HG02763 (cell line): ENCODE data around the gene SLC25A22.
A peak's percentile ranks its signal among the peaks of the same experiment; 100 is the strongest.

Source experiments
- ATAC-seq: cut with Tn5 transposase; IDR thresholded peaks from one replicate; pipeline ENCODE4 v1.9.1; 2021; ENCODE audit warnings: mild to moderate bottlenecking, moderate library complexity; ENCODE audit not compliant: unreplicated experiment

SLC25A22 gene

GRCh38 chr11:761526-762108, 36.5 kb downstream of the SLC25A22 start:
- ATAC-seq, result no peak

DNA sequence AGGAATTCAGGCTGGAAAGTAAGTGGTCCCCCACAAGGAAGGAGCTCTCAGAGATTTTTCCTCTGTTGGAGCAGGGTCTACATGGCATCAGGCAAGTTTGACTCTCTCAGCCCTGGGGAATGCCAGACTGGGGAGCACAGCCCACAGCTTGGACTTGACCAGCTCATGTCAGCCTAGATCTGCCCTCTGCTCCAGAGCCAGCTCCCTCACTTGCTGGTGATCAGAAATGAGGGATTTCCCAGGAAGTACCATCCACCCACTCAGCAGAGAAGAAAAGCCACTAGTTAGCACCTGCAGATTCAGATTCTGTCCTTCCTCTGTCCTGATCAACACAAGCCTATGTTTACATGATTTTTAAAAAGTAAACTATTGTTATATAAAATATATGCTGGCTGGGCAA, 37.8 kb downstream of the SLC25A22 start:
- no peak for ATAC-seq

- ATAC-seq, result no peak
Measured at GRCh38 chr11:749731-750130, 48.4 kb downstream of the SLC25A22 start.

- ATAC-seq, result no peak
Measured at GRCh38 chr11:748007-748359, 50.1 kb downstream of the SLC25A22 start.

GRCh38 chr11:747158-748006, 50.7 kb downstream of the SLC25A22 start, which contains the start of gene TALDO1:
Gene TALDO1 (plus strand): TSS chr11:747464. CDS start chr11:747482, 18 bp downstream.
- peak; percentile 86 for ATAC-seq

GRCh38 chr11:746289-747157, 51.6 kb downstream of the SLC25A22 start:
- no peak for ATAC-seq

- no peak for ATAC-seq
Measured at GRCh38 chr11:745428-745827, 52.7 kb downstream of the SLC25A22 start.

DNA sequence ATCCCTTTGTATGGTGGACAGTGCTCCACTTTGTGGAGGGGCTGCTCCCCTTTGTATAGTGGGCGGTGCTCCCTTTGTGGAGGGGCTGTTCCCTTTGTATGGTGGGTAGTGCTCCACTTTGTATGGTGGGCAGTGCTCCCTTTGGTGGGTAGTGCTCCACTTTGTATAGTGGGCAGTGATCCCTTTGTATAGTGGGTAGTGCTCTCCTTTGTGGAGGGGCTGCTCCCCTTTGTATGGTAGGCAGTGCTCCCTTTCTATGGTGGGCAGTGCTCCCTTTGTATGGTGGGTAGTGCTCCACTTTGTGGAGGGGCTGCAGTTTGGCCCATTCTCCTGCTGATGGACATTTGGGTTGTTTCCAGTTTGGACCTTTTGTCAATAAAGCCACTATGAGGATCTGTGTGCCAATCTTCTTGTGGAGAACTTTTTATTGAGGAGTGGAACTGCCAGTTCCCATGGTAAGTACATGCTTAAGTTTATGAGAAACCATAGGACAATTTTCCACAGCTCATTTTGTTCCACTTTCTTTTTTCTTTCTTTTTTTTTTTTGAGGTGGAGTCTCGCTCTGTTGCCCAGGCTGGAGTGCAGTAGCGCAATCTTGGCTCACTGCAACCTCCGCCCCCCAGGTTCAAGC, 55.4 kb downstream of the SLC25A22 start:
- no peak for ATAC-seq

DNA sequence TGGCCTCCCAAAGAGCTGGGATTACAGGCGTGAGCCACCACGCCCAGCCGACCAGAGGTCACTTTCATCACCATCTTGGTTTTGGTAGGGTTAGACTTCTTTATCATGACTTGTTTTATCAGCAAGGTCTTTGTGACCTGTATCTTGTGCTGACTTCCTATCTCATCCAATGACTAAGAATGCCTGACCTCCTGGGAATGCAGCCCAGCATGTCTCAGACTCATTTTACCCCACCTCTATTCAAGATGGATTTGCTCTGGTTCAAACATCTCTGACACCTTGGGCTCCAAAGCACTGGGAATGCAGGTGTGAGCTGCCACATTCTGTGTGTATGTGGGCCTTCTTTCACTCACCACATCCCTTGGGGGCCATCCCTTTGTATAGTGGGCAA, 55.9 kb downstream of the SLC25A22 start:
- no peak for ATAC-seq
